H1 (cell line): ENCODE measurements around the gene PLXNA4. TPM values are rescaled to one million over a fixed set of nuclear protein-coding genes. Genes with fewer than 3 reads are reported as not detected.

Experiments
- CTCF ChIP-seq, 3 experiments: IDR thresholded peaks; 1 replicate in 2 of 3; 2 replicates in 1 of 3; pipeline versions ENCODE4 v1.5.1 to v1.6.1; 2011; ENCODE audit warnings: low read length in 3 of 3, mild to moderate bottlenecking in 3 of 3, inconsistent platforms in 2 of 3, low read depth in 1 of 3, moderate library complexity in 1 of 3; ENCODE audit not compliant: insufficient read depth in 1 of 3; ENCODE audit errors: control extremely low read depth in 1 of 3
- JUND ChIP-seq: IDR thresholded peaks from 2 replicates; pipeline ENCODE4 v1.6.1; 2011; ENCODE audit warnings: mild to moderate bottlenecking, improper control_type of control experiment, low read length
- KDM4A ChIP-seq: IDR thresholded peaks from one replicate; pipeline ENCODE4 v1.7.1; 2012; ENCODE audit warnings: low read depth, mild to moderate bottlenecking, moderate library complexity, low read length, inconsistent platforms; ENCODE audit not compliant: severe bottlenecking
- SRF ChIP-seq: IDR thresholded peaks from 2 replicates; pipeline ENCODE4 v1.6.1; 2011; ENCODE audit warnings: mild to moderate bottlenecking, low read depth, low read length, moderate library complexity
- polyA plus RNA-seq, 7 experiments: library from polyadenylated mRNA; depleted of rRNA in 3 of 7; stranded (reverse) in 5 of 7; unstranded in 2 of 7; fragments of >200 nt in 5 of 7; fragments of 200-250 nt in 2 of 7; gene quantifications; 1 replicate in 5 of 7; 2 replicates in 1 of 7; 4 replicates in 1 of 7; pipeline versions ENCODE4 v1.2.1 to v1.2.3, GENCODE V29; 2011 to 2013; ENCODE audit warnings: missing spikeins in 2 of 7, mixed read lengths in 2 of 7
- total RNA-seq: library from RNA; stranded (reverse); fragmentation: NEBNext Ultra II Directional; extraction: Animal tissue kit (Norgen Biotek cat#: 25700); gene quantifications from 2 replicates; pipeline ENCODE4 v1.2.1, GENCODE V29; 2021

Gene PLXNA4
- total and polyA plus RNA-seq, 2 of the 8 experiments (the other 6 are each of a cell fraction or from before 2014, with no cell fraction given): 0.76 to 0.79 TPM

GRCh38 chr7:132430041-132430855 lies 146.0 kb downstream of the PLXNA4 start (continued):
- TF ChIP-seq SRF (no peak), KDM4A (no peak), JUND (no peak), CTCF (IDR thresholded peaks at IDR 0.05; ENCODE audit: control extremely low read depth in 1 of 3, insufficient read depth in 1 of 3, low read depth in 1 of 3, low read length in 3 of 3) (no peak)
